ENCODE data around the gene HELZ.

The HELZ gene

GRCh38 chr17:67067571-67068482, 177.2 kb downstream of the HELZ start:
- no peak for DNase-seq

- no peak for DNase-seq
These were observed 178.3 kb downstream of the HELZ start for GRCh38 chr17:67066717-67067116.

DNA sequence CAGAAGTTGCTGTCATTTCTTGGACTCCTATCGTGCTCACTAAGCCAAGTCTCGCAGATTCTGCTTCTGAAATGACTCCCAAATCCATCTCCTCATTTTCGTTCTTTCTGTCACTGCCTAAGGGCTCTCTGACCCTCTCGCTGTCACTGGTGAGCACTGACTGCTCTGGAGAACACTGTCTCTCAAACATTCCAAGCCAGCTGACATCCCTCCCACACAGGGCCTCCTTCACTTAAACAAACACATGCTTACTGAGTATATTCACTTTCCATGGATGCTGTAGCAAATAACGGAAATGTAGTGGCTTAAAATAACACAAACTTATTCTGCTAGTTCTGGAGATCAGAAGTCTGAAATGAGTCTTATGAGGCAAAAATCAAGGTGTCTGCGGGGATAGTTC, 181.9 kb downstream of the HELZ start:
- no peak for DNase-seq

DNA sequence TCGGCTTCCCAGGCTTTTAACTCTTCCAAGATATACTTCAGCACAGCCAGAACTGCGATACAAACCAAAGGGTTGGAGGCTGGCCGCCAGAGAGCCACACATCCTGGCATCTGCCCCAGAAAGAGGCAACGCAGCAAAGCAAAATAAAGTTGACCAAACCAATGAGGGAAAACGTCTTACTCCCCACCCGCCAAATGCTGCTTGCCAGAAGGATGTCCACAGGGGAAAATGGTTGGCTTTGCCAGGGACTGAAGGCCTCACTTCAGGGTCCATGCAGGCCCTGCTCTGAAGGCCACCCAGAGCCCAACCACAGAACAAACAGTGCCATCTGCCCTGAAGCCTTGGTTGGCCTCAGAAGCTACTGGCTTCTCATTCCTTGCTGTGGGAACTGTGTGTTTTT, 185.6 kb downstream of the HELZ start:
- no peak for DNase-seq

GRCh38 chr17:67058036-67058435, 187.0 kb downstream of the HELZ start:
- DNase-seq = no peak

- no peak for DNase-seq
These were observed 188.1 kb downstream of the HELZ start for GRCh38 chr17:67056746-67057490.

- no peak for DNase-seq
These were observed 188.9 kb downstream of the HELZ start for GRCh38 chr17:67055811-67056745.

DNA sequence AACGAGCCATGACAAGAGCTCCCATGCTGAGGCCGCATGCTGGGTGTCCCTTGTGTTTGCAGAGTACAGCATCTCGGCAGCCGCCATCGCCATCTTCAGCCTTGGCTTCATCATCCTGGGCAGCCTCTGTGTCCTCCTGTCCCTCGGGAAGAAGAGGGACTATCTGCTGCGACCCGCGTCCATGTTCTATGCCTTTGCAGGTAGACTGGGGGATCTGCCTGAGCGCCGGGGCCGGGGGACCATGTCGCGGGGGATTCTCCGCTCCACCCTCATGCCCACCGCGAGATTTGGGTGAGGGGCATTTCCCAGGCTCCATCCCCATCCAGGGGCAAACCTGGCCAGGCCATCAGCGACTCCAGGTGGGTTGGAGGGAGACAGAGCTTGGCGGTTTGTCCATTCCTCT, 190.0 kb downstream of the HELZ start:
- DNase-seq = no peak

GRCh38 chr17:67054608-67055007, 190.4 kb downstream of the HELZ start:
- no peak for DNase-seq

- no peak for DNase-seq
These were observed 190.9 kb downstream of the HELZ start for GRCh38 chr17:67054011-67054591.

DNA sequence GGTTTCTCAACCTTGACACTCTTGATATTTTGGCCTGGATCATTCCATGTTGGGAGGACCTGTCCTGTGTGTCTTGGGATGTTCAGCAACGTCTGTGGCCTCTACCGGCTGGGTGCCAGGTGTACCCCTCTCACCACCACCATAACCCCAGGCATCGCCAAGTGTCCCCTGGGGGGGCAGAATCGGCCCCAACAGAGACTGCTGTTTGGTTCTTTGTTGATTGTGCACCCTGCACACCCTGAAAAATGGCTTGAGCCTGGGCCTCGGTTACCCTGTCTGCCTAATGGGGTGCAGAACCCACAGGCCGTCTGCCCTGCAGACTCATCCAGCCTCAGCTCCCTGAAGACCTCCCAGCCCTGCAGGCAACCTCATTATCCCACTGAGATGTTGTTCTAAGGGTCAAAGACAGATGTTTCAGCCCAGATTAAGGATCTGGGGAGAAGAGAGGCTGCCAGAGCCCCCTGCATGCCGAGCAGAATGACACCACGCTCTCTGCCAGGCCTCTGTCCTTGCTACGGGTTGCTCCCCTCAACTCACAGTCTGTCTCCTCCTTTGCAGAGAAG, 191.5 kb downstream of the HELZ start:
- no peak for DNase-seq

GRCh38 chr17:67052720-67053437, 192.1 kb downstream of the HELZ start:
- DNase-seq = no peak

DNA sequence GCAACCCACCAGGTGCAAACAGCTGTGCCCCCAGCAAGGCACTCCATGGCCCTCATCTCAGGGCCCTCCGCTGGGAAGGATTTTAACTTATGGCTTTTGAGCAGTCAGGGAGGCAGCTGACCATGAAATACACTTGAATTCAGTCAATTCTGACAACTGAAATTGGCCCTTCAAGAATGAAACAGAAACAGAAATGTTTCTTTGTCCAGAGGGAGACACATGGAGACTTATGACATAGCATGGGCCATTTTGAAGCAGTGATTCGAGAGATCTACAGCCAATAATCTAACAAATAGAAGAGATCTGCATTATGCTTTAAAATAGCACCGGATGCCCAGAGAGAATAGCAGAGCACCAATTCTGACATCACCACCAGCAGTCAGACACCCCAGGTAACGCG, 193.2 kb downstream of the HELZ start:
- no peak for DNase-seq

DNA sequence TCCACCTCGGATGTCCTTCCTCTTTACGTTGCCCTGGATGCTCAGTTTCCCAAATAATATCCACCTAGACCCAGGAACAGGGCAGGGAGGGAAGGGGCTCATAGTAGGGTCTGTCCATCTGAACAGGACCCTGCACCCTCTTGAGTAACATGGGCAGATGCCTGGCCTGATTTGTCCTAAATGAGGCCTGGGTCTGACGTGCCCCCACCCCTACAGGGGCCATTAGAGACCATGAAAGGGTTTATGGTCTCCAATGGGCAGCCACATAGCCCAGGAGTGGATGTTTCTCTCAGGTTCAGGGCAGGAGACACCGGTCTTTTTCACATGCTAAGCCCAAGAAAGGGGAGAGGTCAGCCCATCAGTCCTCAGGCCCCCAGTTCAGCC, 193.8 kb downstream of the HELZ start:
- no peak for DNase-seq

GRCh38 chr17:67050471-67051154, 194.4 kb downstream of the HELZ start:
- no peak for DNase-seq

GRCh38 chr17:67050066-67050465, 194.9 kb downstream of the HELZ start:
- DNase-seq = no peak

- DNase-seq = no peak
These were observed 195.8 kb downstream of the HELZ start for GRCh38 chr17:67049025-67049739.

- no peak for DNase-seq
These were observed 197.6 kb downstream of the HELZ start for GRCh38 chr17:67047382-67047781.

DNA sequence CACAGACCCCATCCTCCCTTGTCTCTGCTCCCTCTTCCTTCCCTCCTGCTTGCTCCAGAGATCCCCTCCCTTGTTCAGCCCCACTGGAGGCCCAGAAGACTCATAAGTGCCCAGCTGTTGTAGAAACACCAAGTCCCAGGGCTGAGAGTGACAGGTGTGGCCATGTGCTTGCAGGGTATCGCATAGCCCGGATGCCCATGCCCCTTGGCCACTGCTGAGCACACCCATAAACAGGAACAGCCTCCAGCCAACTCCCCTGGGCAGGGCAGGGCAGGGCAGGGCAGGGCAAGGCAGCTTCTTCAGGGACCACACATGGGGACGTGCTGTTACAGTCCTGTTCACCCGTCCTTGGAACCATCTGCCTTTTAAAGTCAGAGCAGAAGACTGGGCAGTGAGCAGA, 198.6 kb downstream of the HELZ start:
- no peak for DNase-seq

DNA sequence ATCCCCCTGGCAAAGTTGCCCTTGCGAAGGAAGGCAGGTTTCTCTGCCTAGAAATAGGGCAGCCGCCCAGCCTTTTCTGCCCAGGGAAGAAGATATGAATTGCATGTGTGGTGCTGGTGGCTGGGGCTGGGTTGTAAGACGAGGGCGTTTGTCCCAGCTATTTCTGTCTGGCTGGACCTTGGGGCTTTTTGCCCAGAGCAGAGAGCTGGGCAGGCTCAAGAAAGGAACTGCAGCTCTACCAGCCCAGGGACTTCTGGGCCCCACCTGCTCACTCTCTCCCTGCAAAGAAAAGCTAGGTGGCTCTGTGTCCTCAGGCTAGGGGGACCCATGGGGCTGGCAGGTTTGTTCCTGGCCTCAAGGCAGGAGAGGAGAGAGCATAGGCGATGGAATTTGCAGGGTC, 200.1 kb downstream of the HELZ start:
- DNase-seq = no peak

All from NCI-H345 (cell line).